COLO668 (cell line): Measurements from ENCODE around the gene CD48.
A peak's percentile ranks its signal among the peaks of the same experiment; 100 is the strongest.

Experiments used
- DNase-seq: peaks from one replicate; lab custom pipeline; 2025; ENCODE audit not compliant: unreplicated experiment; lab: John Stamatoyannopoulos, UW

Gene CD48

DNA sequence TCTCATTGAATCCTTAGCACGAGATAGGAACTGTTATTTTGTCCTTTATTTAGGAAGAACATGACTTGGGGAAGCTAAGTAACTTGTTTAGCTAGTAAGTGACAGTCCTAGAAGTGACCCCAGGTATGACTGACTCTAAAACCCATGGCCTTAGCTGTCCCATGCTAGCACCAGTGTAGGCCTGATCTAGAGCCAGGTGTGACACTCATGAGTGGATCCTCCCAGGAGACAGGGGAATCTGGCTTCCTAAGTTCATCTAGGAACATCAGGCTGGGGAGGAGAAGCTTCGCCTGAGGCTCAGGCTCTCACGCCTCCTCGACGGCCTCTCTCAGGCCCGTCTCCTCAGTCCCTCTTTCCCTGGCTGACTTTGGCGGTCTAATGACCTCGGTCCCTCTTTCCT is 31.2 kb downstream of the CD48 start:
- DNase-seq, result no peak

GRCh38 chr1:160679893-160680292 is 31.7 kb downstream of the CD48 start:
- DNase-seq, result no peak

DNA sequence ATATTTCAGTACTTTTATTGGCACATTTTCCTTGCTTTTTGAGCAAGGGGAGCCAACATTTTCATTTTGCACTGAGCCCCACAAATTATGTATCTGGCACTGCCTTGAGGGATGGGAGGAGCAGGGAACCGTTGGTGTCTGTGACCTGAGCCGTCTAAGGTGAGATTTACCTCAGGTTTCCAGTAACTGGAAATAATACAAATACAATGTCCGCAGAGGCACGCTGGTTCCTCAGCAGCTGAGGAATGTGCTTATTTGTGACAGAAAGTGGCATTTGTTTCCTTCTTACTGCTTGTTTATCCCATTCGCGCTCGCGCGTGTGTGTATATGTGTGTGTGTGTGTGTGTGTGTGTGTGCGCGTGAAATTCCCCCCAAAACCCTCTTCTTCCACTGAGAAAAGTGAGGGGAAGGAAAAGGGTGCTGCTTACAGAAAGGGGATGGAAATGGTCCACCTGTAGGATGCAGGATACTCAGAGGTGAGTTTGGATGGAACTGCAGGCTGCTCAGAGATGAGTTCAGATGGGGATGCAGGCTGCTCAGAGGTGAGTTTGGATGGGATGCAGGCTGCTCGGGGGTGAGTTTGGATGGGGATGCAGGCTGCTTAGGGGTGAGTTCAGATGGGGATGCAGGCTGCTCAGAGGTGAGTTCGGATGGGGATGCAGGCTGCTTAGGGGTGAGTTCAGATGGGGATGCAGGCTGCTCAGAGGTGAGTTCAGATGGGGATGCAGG is 34.6 kb downstream of the CD48 start:
- no peak for DNase-seq

DNA sequence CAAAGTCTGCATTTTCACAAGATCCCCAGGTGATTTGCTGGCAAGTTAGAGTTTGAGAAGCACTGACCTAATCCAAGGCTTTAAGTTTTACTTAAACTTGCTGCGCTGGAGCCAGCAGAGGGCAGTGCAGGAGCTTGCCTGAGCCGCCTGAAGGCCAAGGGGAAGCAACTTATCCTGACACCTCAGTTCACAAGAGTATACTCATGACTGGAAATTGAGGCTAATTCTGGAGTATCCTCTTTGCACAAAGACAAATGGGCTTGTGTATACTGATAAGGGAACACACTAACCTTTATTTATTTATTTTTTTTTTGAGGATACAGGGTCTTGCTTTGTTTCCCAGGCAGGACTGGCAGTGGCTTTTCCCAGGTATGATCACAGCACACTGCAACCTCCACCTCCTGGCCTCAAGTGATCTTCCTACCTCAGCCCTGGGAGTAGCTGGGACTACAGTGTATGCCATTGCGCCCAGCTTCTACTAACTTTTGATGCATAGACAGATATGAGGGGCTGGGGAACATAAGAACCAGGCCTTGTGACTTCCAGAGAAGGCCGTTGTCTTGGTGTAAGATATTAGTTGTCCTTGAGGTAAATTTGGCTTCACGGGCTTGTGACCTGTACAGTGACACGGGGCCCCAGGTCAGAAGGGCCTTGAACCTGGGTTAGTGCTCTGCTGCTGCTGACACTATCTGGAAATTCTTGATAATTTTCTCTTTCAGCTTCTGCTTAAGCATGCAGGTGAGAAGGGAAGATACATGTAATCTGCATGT is 35.8 kb downstream of the CD48 start:
- DNase-seq, result peak; percentile 51

GRCh38 chr1:160674415-160674814 is 37.2 kb downstream of the CD48 start:
- no peak for DNase-seq

- DNase-seq, result no peak
These were observed 38.6 kb downstream of the CD48 start for GRCh38 chr1:160672789-160673695.

- no peak for DNase-seq
These were observed 39.8 kb downstream of the CD48 start for GRCh38 chr1:160671603-160672517.

GRCh38 chr1:160670701-160671100 is 40.9 kb downstream of the CD48 start:
- no peak for DNase-seq

DNA sequence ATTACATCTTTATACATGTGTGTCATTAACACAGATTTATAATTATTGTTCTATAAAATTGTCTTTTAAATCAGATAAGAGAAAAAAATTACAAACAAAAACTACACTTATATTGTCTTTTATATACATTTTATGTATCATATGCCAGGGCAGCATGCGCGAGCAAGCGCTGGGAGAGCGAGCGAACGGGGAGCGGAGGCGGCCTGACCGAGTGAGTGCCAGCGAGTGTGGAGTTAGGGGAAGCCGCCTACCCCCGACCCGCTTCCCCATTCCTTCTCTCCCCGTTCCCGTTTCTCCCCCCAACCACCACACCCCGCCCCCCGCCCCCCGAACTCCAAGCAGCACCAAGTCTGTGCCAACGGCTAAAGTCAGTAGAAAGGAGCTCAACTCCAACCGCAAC is 41.8 kb downstream of the CD48 start:
- DNase-seq, result no peak

GRCh38 chr1:160669276-160669675 is 42.3 kb downstream of the CD48 start:
- DNase-seq, result no peak

- no peak for DNase-seq
These were observed 43.7 kb downstream of the CD48 start for GRCh38 chr1:160667896-160668295.

GRCh38 chr1:160666079-160666442 is 45.6 kb downstream of the CD48 start:
- no peak for DNase-seq

DNA sequence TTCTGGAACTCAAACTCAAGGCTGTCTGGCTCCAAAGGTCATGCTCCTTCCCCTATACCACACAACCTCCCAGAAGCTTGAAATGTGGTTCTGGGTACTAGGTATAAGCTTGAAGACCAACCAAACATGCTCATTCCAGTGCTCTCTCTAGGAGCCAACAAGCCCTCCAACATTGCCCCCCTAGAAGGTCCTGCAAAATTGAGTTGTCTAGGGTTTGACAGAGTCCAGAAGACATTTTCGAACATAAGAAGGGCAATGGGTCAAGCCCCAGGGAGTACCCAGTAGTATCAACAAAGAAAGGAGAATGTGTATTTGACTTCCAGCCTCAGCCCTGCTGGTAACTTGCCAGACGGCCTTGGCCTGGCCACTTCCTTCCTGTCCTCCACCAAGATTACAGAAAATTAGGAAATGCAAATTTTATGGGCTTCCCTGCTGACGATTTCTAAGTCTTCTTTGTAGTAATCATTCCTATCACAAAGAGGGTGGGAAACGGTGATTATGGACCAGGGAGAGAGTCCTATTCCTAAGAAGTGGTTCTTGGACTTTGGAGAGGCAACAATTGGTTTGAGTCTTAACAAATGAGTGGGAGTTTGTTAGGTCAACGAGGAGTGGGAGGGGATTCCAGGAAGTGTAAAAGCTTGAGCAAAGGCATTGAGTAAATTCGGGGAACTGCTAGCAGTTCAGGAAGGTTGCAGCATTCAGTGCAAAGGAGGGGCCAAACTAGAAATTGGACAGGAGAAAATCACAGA is 46.1 kb downstream of the CD48 start:
- DNase-seq, result no peak

- no peak for DNase-seq
These were observed 47.0 kb downstream of the CD48 start for GRCh38 chr1:160664573-160665051.

GRCh38 chr1:160662910-160663309 is 48.7 kb downstream of the CD48 start:
- no peak for DNase-seq

DNA sequence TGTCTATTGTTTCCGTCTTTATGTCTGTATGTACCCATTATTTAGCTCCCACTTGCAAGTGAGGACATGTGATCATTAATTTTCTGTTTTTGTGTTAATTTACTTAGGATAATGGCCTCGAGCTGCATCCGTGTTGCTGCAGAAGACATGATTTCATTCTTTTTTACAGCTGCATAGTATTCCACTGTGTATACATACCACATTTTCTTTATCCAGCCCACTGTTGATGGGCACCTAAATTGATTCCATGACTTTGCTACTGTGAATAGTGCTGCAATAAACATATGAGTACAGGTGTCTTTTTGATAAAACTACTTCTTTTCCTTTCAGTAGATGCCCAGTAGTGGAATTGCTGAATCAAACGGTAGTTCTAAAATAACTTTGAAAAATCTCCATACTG is 52.1 kb downstream of the CD48 start:
- no peak for DNase-seq

DNA sequence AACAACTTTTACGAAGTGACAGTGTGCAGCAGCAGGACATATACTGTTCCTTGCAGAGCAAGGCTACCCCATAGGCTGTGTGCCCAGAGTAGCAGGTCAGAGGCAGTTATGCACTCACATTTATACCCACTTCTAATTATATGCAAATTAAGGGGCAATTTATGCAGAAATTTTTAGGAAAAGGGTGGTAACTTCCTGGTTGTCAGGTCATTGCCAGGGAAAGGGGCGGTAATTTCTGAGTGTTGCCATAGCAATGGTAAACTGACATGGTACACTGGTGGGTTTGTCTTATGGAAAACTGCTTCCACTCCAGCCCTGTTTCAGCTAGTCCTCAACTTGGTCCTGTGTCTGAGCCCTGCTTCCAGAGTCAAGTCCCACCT is 52.8 kb downstream of the CD48 start:
- DNase-seq, result no peak

GRCh38 chr1:160658162-160658813 is 53.3 kb downstream of the CD48 start:
- DNase-seq, result no peak

- no peak for DNase-seq
These were observed 54.3 kb downstream of the CD48 start for GRCh38 chr1:160657250-160657781.
